Measurements from ENCODE around the gene UPB1.

The UPB1 gene

GRCh38 chr22:24559471-24559870 lies 64.3 kb downstream of the UPB1 start:
- no peak overlapping the region for H3K4me3 ChIP-seq (replicated peaks; ENCODE audit: low read depth, low read length)
- TF ChIP-seq CTCF (IDR thresholded peaks at IDR 0.05; ENCODE audit: low read length, missing control alignments), result no peak
- DNase-seq (ENCODE audit: low read depth), result no peak

GRCh38 chr22:24563246-24563645 lies 68.1 kb downstream of the UPB1 start:
- no peak for TF ChIP-seq CTCF (IDR thresholded peaks at IDR 0.05; ENCODE audit: low read length, missing control alignments)
- no peak overlapping the region for H3K4me3 ChIP-seq (replicated peaks; ENCODE audit: low read depth, low read length)
- no peak for DNase-seq (ENCODE audit: low read depth)

GRCh38 chr22:24564376-24565058 lies 69.4 kb downstream of the UPB1 start:
- no peak overlapping the region for H3K4me3 ChIP-seq (replicated peaks; ENCODE audit: low read depth, low read length)
- TF ChIP-seq CTCF (IDR thresholded peaks at IDR 0.05; ENCODE audit: low read length, missing control alignments), result no peak
- peak; percentile 68 for DNase-seq (ENCODE audit: low read depth)

GRCh38 chr22:24565077-24565476 lies 69.9 kb downstream of the UPB1 start:
- TF ChIP-seq CTCF (IDR thresholded peaks at IDR 0.05; ENCODE audit: low read length, missing control alignments), result no peak
- H3K4me3 ChIP-seq (replicated peaks; ENCODE audit: low read depth, low read length), result no peak overlapping the region
- no peak for DNase-seq (ENCODE audit: low read depth)

- no peak for TF ChIP-seq CTCF (IDR thresholded peaks at IDR 0.05; ENCODE audit: low read length, missing control alignments)
- H3K4me3 ChIP-seq (replicated peaks; ENCODE audit: low read depth, low read length), result no peak overlapping the region
- DNase-seq (ENCODE audit: low read depth), result no peak
Observed at GRCh38 chr22:24566899-24567511, 71.9 kb downstream of the UPB1 start.

- DNase-seq (ENCODE audit: low read depth), result no peak
- TF ChIP-seq CTCF (IDR thresholded peaks at IDR 0.05; ENCODE audit: low read length, missing control alignments), result no peak
- no peak overlapping the region for H3K4me3 ChIP-seq (replicated peaks; ENCODE audit: low read depth, low read length)
Observed at GRCh38 chr22:24567668-24568067, 72.5 kb downstream of the UPB1 start.

GRCh38 chr22:24571266-24571665 lies 76.1 kb downstream of the UPB1 start:
- H3K4me3 ChIP-seq (replicated peaks; ENCODE audit: low read depth, low read length), result no peak overlapping the region
- no peak for DNase-seq (ENCODE audit: low read depth)
- no peak for TF ChIP-seq CTCF (IDR thresholded peaks at IDR 0.05; ENCODE audit: low read length, missing control alignments)
